ENCODE results near the gene FAM227B. TPM values are rescaled to one million over a fixed set of nuclear protein-coding genes. Genes with fewer than 3 reads are reported as not detected.
"Not testable (repeated sequence)": the region's sequence is repeated elsewhere in the genome, so short reads cannot be mapped to it uniquely, and the experiment has no call there.

Gene FAM227B, protein sequence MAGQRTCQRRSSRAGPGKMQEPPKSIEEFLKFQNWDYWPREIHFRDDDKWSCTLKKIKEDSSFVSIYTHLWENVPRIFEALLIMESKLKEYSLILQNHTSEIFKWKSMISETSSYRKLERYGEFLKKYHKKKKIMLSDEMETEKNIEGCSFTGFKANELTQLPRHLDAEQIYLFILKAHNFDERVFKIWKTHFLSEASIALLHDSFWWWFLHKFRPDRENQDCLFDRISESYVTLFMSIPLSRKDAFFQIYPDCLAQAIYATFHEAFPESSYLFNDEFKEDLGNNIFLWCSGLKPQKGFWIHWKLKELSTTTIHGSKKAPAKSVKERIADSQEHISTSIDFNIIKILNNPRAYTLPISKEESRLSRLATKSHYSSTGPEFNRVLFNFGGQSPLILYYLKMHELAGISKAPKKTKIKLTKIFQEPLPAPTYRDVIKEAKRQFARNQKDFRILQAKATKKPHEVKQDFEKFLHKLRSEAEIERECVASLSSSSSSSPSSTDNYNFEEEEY
- total RNA-seq = 2.6 and 4.6 TPM in 2 replicates

- intact Hi-C loops (cut with micrococcal nuclease) = loop anchor here (1.0 to 10.0 kb wide), 22 partner anchors 150 to 1290 kb away; partner anchors contain the start of genes AP4E1, CEP152, COPS2 and DUT
These were observed at the start of gene FAM227B, which contains the start of gene DTWD1 for GRCh38 chr15:49620658-49621368. TSS of gene FAM227B (minus strand) at chr15:49620818. CDS start at chr15:49615171, 5,647 bp downstream. TSS of gene DTWD1 (plus strand) at chr15:49621048. CDS start at chr15:49625168, 4,120 bp downstream.

DNA sequence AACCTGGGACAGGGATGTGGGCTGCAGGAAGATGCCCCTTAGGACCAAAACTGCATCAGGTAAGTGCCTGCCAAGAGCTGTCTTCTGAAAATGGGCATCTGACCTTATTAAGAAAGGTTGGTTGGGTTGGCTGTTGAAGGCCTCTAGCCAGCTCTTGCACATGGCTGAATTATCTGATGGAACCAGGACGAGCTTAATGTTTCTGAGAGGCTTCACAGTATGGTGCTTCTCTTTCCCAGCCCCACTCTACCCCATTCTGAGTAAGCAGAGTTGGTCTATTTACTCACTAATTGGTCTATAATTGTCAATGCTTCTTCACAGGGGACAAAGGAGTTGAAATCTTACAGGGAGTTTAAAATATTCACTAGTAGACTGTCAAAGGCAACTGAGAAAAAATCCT, 48.7 kb upstream of the FAM227B start:
- intact Hi-C loops (cut with micrococcal nuclease) = no loop called here

- intact Hi-C loops (cut with micrococcal nuclease) = not testable (repeated sequence)
These were observed 45.9 kb upstream of the FAM227B start for GRCh38 chr15:49666486-49666885.

DNA sequence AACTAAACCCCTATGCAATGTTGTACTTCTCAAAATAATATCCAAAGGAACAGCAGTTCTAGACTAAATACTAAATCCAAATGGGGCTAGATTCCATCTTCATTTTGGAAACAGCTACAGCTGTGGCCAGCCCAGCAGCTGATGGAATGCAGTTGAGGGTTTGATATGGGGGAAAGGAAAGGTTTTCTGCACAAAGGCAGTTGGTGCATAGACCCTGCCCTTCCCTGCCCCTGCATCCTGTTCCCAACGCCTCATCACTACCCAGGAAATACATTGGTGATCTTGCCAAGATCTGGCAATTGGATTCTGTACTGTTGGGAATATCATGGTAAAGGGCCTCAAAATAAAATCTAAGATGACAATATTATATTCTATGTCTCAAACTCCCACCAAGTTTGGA, 44.1 kb upstream of the FAM227B start:
- intact Hi-C loops (cut with micrococcal nuclease) = no loop called here

- intact Hi-C loops (cut with micrococcal nuclease) = no loop called here
These were observed 36.1 kb upstream of the FAM227B start for GRCh38 chr15:49656734-49657133.

DNA sequence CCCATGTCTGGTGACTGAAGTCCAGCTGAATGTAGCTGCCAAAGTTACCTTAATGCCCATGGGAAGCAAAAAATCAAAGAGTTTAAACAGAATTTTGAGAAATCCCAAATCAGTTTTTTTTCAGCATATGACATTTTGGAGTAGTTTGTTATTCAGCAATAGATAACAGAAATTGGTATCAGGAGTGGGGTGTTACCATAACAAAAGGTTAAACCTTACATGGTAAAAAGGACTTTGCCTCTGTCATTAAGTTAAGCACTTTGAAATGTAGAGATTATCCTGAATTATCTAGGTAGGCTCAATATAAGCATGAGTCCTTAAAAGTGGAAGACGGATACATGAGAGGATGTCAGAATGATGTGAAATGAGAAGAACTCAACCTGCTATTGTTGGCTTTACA, 32.3 kb upstream of the FAM227B start:
- intact Hi-C loops (cut with micrococcal nuclease) = no loop called here

- intact Hi-C loops (cut with micrococcal nuclease) = no loop called here
These were observed 30.1 kb upstream of the FAM227B start for GRCh38 chr15:49650676-49651075.

GRCh38 chr15:49649987-49650386, 29.4 kb upstream of the FAM227B start:
- intact Hi-C loops (cut with micrococcal nuclease) = no loop called here

- intact Hi-C loops (cut with micrococcal nuclease) = no loop called here
These were observed 26.3 kb upstream of the FAM227B start for GRCh38 chr15:49646891-49647290.

GRCh38 chr15:49645941-49646340, 25.3 kb upstream of the FAM227B start:
- intact Hi-C loops (cut with micrococcal nuclease) = no loop called here

DNA sequence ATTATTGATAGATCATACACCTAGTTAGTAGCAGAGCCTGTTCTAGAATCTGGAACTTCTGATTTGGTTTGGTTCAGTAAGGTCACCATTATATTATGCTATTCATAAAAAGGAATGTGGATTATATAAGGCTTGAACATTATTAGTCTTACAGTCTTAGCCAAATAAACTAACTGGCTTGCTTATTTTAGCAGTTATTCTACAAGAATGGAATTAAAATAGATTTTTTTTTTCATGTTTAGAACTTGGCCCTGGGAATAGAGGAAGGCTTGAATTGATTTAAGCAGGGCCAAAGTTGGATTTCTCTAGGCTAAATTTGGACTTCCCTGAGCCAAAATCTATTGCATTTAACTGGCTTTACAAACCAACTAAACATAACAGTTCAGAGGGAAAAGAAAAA, 24.7 kb upstream of the FAM227B start:
- intact Hi-C loops (cut with micrococcal nuclease) = no loop called here

DNA sequence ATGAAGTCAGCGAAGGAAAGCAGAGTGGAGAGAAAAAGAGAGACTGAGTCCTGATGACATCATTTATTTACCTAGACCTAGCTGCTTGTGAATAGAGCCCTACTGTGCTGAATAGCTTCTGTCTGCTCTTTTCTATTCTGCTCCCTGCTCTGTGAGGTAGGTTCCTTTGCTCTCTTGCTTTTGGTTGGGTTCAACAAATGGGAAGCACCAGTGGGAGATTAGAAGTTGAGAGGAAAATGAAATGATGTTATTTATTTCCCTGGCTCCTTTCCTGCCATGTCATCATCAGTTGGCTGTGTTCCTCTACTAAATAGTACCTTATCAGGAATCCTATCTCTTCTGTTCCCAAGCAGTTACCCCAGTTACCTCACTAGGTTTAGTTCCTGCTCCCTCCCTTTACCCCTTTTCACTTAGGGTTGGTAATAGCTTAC, 23.8 kb upstream of the FAM227B start:
- intact Hi-C loops (cut with micrococcal nuclease) = no loop called here

DNA sequence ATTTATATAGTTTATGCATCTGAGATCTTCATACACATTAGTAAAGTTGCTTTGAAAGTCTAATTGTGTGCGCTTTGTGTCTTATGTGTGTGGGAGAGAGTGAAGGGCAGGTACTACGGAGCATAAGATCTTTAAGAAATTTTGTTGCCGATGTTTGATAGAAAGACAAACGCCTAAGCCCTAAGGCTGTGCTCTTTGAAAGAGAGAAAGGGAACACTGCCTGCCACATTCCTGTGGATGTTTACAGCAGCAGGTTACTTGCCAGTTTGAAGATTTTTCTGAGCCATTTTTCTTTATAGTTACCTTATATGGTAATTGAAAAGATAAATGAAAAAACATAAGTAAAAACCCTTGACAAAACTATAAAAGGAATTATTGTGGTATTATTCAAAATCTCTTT, 17.2 kb upstream of the FAM227B start:
- intact Hi-C loops (cut with micrococcal nuclease) = no loop called here

- intact Hi-C loops (cut with micrococcal nuclease) = loop anchor here (10.0 kb wide), 2 partner anchors 664 to 686 kb away; partner anchors contain the start of gene SHC4
These were observed 7.8 kb upstream of the FAM227B start for GRCh38 chr15:49628379-49628778.

DNA sequence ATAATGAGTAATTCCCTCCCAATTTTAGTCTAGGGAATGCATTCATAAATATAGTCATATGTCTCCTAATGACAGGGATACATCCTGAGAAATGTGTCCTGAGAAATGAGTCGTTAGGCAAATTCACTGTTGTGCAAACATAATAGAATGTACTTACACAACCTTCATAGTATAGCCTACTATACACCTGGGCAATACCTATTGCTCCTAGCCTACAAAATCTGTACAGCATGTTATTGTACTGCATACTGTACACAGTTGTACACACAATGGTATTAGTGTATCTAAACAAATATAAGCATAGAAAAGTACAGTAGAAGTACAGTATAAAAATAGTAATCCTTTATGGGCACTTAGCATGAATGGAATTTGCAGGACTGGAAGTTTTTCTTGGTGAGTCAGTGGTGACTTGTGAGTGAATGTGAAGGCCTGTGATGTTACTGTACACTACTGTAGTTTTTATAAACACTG, 6.8 kb upstream of the FAM227B start:
- intact Hi-C loops (cut with micrococcal nuclease) = loop anchor here (10.0 kb wide), 2 partner anchors 663 to 687 kb away; partner anchors contain the start of gene SHC4

DNA sequence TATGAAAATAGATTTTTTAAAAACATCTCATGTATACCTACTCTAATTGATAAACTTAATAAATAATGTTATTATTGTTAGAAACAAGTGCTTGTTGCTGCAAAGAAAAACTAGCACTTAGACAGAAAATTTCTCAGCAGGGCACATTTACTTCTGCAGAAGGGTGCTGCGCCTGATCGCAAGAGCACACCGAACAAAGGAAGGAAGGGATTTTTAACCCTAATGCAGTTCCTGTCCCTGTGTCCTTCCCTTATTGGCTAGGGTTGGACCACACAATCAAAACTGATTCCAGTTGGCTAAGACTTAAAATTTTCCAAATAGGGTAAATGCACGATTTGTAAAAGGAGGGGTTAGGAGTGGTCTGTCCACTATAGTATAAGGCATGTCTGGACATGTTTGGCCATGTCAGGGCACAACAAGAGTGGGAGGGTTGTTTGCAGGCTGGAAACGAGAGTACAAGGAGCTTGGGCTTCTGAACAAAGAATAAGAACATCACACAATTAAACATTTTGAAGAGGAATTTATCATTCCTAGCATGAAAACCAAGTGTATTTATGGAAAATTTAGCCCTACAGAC, 4.9 kb upstream of the FAM227B start:
- intact Hi-C loops (cut with micrococcal nuclease) = loop anchor here (10.0 kb wide), 2 partner anchors 661 to 689 kb away; partner anchors contain the start of gene SHC4

GRCh38 chr15:49624056-49624455, 3.4 kb upstream of the FAM227B start:
- intact Hi-C loops (cut with micrococcal nuclease) = loop anchor here (5.0 to 10.0 kb wide), 4 partner anchors 558 to 691 kb away; partner anchors contain the start of genes SHC4 and SLC27A2

GRCh38 chr15:49622561-49622960, 1.9 kb upstream of the FAM227B start:
- intact Hi-C loops (cut with micrococcal nuclease) = loop anchor here (5.0 to 10.0 kb wide), 4 partner anchors 560 to 692 kb away; partner anchors contain the start of genes SHC4 and SLC27A2

DNA sequence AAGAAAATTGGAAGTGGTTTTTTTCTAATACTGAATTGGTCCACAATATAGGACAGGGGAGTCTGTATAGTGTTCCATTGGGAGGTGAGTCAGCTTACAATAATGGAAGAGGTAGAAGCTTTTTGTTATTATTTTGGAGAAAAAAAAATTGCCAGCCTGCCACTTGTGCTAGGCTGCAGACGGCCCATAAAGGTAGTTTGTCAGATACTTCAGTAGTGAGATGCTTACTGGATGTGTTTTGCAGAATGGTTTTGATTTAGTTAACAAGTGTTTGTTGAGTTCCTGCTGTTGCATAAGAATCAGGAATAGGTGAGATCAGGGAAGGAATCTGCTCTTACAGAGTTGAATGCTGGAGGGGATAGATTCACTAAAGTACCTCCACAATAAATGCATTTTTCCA, 1.3 kb upstream of the FAM227B start:
- intact Hi-C loops (cut with micrococcal nuclease) = loop anchor here (2.0 to 10.0 kb wide), 12 partner anchors 151 to 1287 kb away; partner anchors contain the start of genes AP4E1, GALK2, SECISBP2L and SHC4

GRCh38 chr15:49621401-49621811, 788 bp upstream of the FAM227B start:
- intact Hi-C loops (cut with micrococcal nuclease) = loop anchor here (2.0 to 10.0 kb wide), 12 partner anchors 151 to 1287 kb away; partner anchors contain the start of genes AP4E1, GALK2, SECISBP2L and SHC4

GRCh38 chr15:49620199-49620598, 419 bp downstream of the FAM227B start:
- intact Hi-C loops (cut with micrococcal nuclease) = loop anchor here (1.0 to 10.0 kb wide), 22 partner anchors 149 to 1289 kb away; partner anchors contain the start of genes AP4E1, CEP152, COPS2 and DUT
